GM12878 (cell line): Measurements from ENCODE around the gene SMARCAL1. TPM values are rescaled to one million over a fixed set of nuclear protein-coding genes. Genes with fewer than 3 reads are reported as not detected.

Source experiments
- ATAC-seq: fragments of 200-7000 bp; cut with Tn5 transposase; 3 replicates; pipeline ENCODE4 v1.9.1; 2020; ENCODE audit warnings: mild to moderate bottlenecking, moderate library complexity
- BruUV-seq: library from RNA; stranded (reverse); fragments of 400-500 nt; replicated peaks from 2 replicates; lab custom pipeline; 2021; lab: Mats Ljungman, UMichigan
- CTCF ChIA-PET: fragments of 300-600 bp; sonication (Branson Sonifier 250); formaldehyde crosslinking; extraction: SDS; loops from one replicate; lab custom pipeline; 2021; ENCODE audit warnings: inconsistent platforms; lab: Yijun Ruan, JAX
- POLR2A ChIA-PET: fragments of 350-600 bp; formaldehyde crosslinking; extraction: SDS; loops from one replicate; lab custom pipeline; 2021; ENCODE audit warnings: inconsistent platforms; lab: Charles Lee
- RAD21 ChIA-PET: fragments of 300-600 bp; sonication (Branson Sonifier 250); formaldehyde crosslinking; loops from one replicate; lab custom pipeline; 2023; ENCODE audit warnings: antibody characterized with exemption; ENCODE audit not compliant: unreplicated experiment; lab: Charles Lee
- SMC1A ChIA-PET: fragments of 300-600 bp; sonication (Branson Sonifier 250); formaldehyde crosslinking; loops from one replicate; lab custom pipeline; 2023; ENCODE audit not compliant: unreplicated experiment, uncharacterized antibody; lab: Charles Lee
- DNase-seq: peaks from one replicate; pipeline ENCODE4 v3.0.0-alpha.2; 2011; ENCODE audit warnings: low read depth, low spot score
- FAIRE-seq: peaks from 3 replicates; lab custom pipeline; 2011; peaks lifted over from hg19 to GRCh38; lab: Jason Lieb, UNC
- H2AFZ ChIP-seq: 2 replicates; pipeline ENCODE4 v1.6.0; 2011; ENCODE audit warnings: low read depth, low read length, control low read depth; ENCODE audit not compliant: control insufficient read depth
- H3K27ac ChIP-seq: 2 replicates; pipeline ENCODE4 v1.5.1; 2011; ENCODE audit warnings: control low read depth; ENCODE audit not compliant: control insufficient read depth, insufficient read depth
- H3K27me3 ChIP-seq, 2 experiments: replicated peaks in 1 of 2; 2 replicates each; pipeline versions ENCODE4 v1.6.0 to v1.6.1; 2011; ENCODE audit warnings: low read length in 1 of 2; ENCODE audit not compliant: control insufficient read depth in 2 of 2, insufficient read depth in 2 of 2
- H3K36me3 ChIP-seq, 2 experiments: 2 replicates each; pipeline ENCODE4 v1.5.1; 2011; ENCODE audit warnings: low read length in 1 of 2; ENCODE audit not compliant: control insufficient read depth in 2 of 2, insufficient read depth in 2 of 2
- H3K4me1 ChIP-seq: 2 replicates; pipeline ENCODE4 v1.6.1; 2011; ENCODE audit warnings: mild to moderate bottlenecking, low read length, moderate library complexity, mixed read lengths; ENCODE audit not compliant: control insufficient read depth, insufficient read depth
- H3K4me2 ChIP-seq: 2 replicates; pipeline ENCODE4 v1.6.0; 2011; ENCODE audit warnings: control low read depth; ENCODE audit not compliant: control insufficient read depth, insufficient read depth
- H3K4me3 ChIP-seq: fragments of 200-600 bp; sonication (generic); 2 replicates; pipeline ENCODE4 v1.5.1; 2016
- H3K79me2 ChIP-seq: 2 replicates; pipeline ENCODE4 v1.6.0; 2011; ENCODE audit warnings: low read length; ENCODE audit not compliant: control insufficient read depth, insufficient read depth
- H3K9ac ChIP-seq: 2 replicates; pipeline ENCODE4 v1.8.0; 2011; ENCODE audit warnings: low read length, control low read depth, mixed read lengths; ENCODE audit not compliant: control insufficient read depth, insufficient read depth
- H3K9me3 ChIP-seq: replicated peaks from 3 replicates; pipeline ENCODE4 v1.5.1; 2011; ENCODE audit warnings: mild to moderate bottlenecking, low read length; ENCODE audit not compliant: control insufficient read depth, insufficient read depth
- H4K20me1 ChIP-seq: 2 replicates; pipeline ENCODE4 v1.6.0; 2011; ENCODE audit not compliant: control insufficient read depth, insufficient read depth
- BACH1 ChIP-seq: fragments of 450-650 bp; IDR thresholded peaks from 2 replicates; pipeline ENCODE4 v1.6.1; 2017; ENCODE audit warnings: mild to moderate bottlenecking, borderline replicate concordance
- BHLHE40 ChIP-seq, 2 experiments: fragments of 450-650 bp in 1 of 2; IDR thresholded peaks; 2 replicates each; pipeline ENCODE4 v1.6.1; 2011 to 2017; ENCODE audit warnings: low read depth in 2 of 2, borderline replicate concordance in 1 of 2, improper control_type of control experiment in 1 of 2, low read length in 1 of 2, mild to moderate bottlenecking in 1 of 2
- CBFB ChIP-seq: IDR thresholded peaks from 2 replicates; pipeline ENCODE4 v1.6.1; 2016; ENCODE audit warnings: antibody characterized with exemption, low read depth
- CEBPB ChIP-seq, 2 experiments: fragments of 150-350 bp in 1 of 2; IDR thresholded peaks; 2 replicates each; pipeline ENCODE4 v1.6.1; 2012 to 2014; ENCODE audit warnings: low read depth in 2 of 2, low read length in 2 of 2, borderline replicate concordance in 1 of 2, inconsistent platforms in 1 of 2
- DPF2 ChIP-seq: fragments of 450-650 bp; IDR thresholded peaks from 2 replicates; pipeline ENCODE4 v1.6.1; 2017; ENCODE audit warnings: mild to moderate bottlenecking
- EZH2 ChIP-seq: IDR thresholded peaks from 2 replicates; pipeline ENCODE4 v1.6.1; 2012; ENCODE audit warnings: low read depth, mild to moderate bottlenecking, control low read depth, inconsistent platforms, low read length, borderline replicate concordance; ENCODE audit not compliant: control insufficient read depth
- IKZF2 ChIP-seq, 2 experiments: fragments of 450-650 bp; IDR thresholded peaks; 2 replicates each; pipeline ENCODE4 v1.6.1; 2017; ENCODE audit warnings: mild to moderate bottlenecking in 2 of 2, moderate library complexity in 2 of 2
- MEF2B ChIP-seq: fragments of 450-650 bp; IDR thresholded peaks from 2 replicates; pipeline ENCODE4 v1.6.1; 2018; ENCODE audit warnings: mild to moderate bottlenecking, moderate library complexity; ENCODE audit not compliant: partially characterized antibody, poor library complexity, severe bottlenecking
- MXI1 ChIP-seq: fragments of 150-350 bp; IDR thresholded peaks from 2 replicates; pipeline ENCODE4 v1.6.1; 2011; ENCODE audit warnings: low read depth, mild to moderate bottlenecking, inconsistent platforms, low read length, improper control_type of control experiment
- PML ChIP-seq: IDR thresholded peaks from 2 replicates; pipeline ENCODE4 v1.6.1; 2012; ENCODE audit warnings: low read length, inconsistent platforms
- POLR2AphosphoS5 ChIP-seq: IDR thresholded peaks from 2 replicates; pipeline ENCODE4 v1.6.1; 2011; ENCODE audit warnings: mild to moderate bottlenecking, low read length, inconsistent platforms
- RAD51 ChIP-seq: fragments of 450-650 bp; IDR thresholded peaks from 2 replicates; pipeline ENCODE4 v1.6.1; 2016; ENCODE audit warnings: moderate library complexity, mild to moderate bottlenecking, inconsistent platforms
- RB1 ChIP-seq: fragments of 450-650 bp; formaldehyde crosslinking; IDR thresholded peaks from 2 replicates; pipeline ENCODE4 v1.6.1; 2017; ENCODE audit warnings: mild to moderate bottlenecking, borderline replicate concordance
- RELA ChIP-seq: fragments of 450-650 bp; IDR thresholded peaks from 2 replicates; pipeline ENCODE4 v1.8.0; 2014; ENCODE audit warnings: borderline replicate concordance; ENCODE audit not compliant: partially characterized antibody
- SIN3A ChIP-seq: IDR thresholded peaks from 2 replicates; pipeline ENCODE4 v1.6.1; 2012; ENCODE audit warnings: low read depth, low read length, improper control_type of control experiment
- SMAD5 ChIP-seq: IDR thresholded peaks from 2 replicates; pipeline ENCODE4 v1.6.1; 2016; ENCODE audit warnings: antibody characterized with exemption, low read depth
- SMC3 ChIP-seq: IDR thresholded peaks from 2 replicates; pipeline ENCODE4 v1.6.1; 2011; ENCODE audit warnings: low read length, improper control_type of control experiment, borderline replicate concordance
- TBL1XR1 ChIP-seq: IDR thresholded peaks from 2 replicates; pipeline ENCODE4 v1.6.1; 2012; ENCODE audit warnings: low read depth, low read length, improper control_type of control experiment
- TCF12 ChIP-seq: IDR thresholded peaks from 2 replicates; pipeline ENCODE4 v1.6.1; 2011; ENCODE audit warnings: low read depth, mild to moderate bottlenecking, low read length
- WGBS: methylation state at CpG from one replicate; pipeline ENCODE4 v1.1.6; 2016; ENCODE audit warnings: low lambda C conversion rate; ENCODE audit not compliant: insufficient replicate concordance, insufficient coverage; ENCODE audit errors: missing lambda C conversion rate; 5-methylcytosine and 5-hydroxymethylcytosine counted together
- in situ Hi-C: fragments of 300-500 bp; cut with MboI; formaldehyde crosslinking; loops from 9 replicates; pipeline ENCODE4 v1.14.3; 2018; ENCODE audit warnings: mixed read lengths
- intact Hi-C: fragments of 100-400 bp; cut with micrococcal nuclease; formaldehyde crosslinking; loops from one replicate; pipeline ENCODE4 v1.14.2; 2022; ENCODE audit not compliant: unreplicated experiment
- polyA plus RNA-seq, 11 experiments: library from polyadenylated mRNA; depleted of rRNA in 4 of 11; unstranded in 6 of 11; stranded (reverse) in 5 of 11; fragments of >200 nt; fragmentation: Nextera tagmentation in 4 of 11; fragmentation: Illumina TruSeq in 1 of 11; extraction: Ambion mirVana in 4 of 11; extraction: Trizol in 1 of 11; gene quantifications; 1 replicate in 1 of 11; 2 replicates in 10 of 11; pipeline versions ENCODE4 v1.2.1 to v1.2.3, GENCODE V29; 2011 to 2016; ENCODE audit warnings: inconsistent platforms in 2 of 11, missing spikeins in 2 of 11, low read depth in 1 of 11
- total RNA-seq, 4 experiments: library from RNA; depleted of rRNA in 3 of 4; stranded (reverse); fragments of >200 nt in 3 of 4; fragmentation: Illumina TruSeq in 1 of 4; extraction: Trizol in 1 of 4; gene quantifications; 2 replicates each; pipeline versions ENCODE4 v1.2.1 to v1.2.3, GENCODE V29; 2013 to 2021

SMARCAL1 gene
- total and polyA plus RNA-seq, 10 of the 15 experiments (the other 5 are each of a cell fraction or from before 2014, with no cell fraction given): 10.8 to 32.9 (median 21.8) TPM

DNA sequence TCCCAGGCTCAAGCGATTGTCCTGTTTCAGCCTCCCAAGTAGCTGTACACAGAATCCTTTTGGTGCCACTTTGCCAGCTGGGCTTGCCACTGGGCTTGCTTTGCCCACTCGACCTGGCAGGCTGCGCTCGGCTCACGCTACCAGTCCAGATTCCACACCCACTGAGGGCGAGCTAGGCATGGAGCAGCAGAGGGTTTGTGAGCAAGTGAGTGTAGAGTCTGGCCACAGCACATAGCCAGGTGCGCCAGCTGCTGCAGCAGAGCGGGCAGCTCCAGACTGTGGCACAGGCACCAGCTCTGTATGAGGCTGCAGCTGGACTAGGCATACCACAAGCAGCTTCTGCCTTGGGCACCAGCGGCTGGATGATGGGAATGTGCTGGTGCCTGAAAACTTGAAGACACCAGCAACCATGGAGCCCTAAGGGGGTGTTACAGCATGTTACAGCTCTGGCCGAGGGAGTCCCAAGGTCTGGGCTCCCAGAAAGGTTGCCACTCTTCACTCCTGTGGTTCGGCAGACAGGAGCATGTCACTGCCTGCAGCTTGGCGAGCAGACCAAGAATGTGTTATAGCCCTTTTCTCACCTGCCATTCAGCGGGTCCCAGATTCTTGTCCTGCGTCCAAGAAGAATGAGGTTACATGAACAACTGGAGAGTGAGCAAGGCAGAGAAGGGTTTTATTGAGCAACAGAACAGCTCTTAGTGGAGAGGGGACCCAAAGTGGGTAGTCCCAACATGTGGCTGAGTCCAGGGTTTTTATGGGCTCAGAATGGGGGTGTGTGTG, 12.9 kb downstream of the SMARCAL1 start:
- DNase-seq: no peak
- POLR2A ChIA-PET: no interaction called here
- H3K36me3 ChIP-seq: peaks cover 10 to 46% of the 10 kb centered on the region in 2 experiments

GRCh38 chr2:216426166-216426777, 14.0 kb downstream of the SMARCAL1 start:
- BruUV-seq: no TSS peak
- H3K36me3 ChIP-seq: peaks cover 10 to 47% of the 10 kb centered on the region in 2 experiments
- no peaks in the 10 kb centered on the region for H4K20me1 ChIP-seq
- intact Hi-C loops: no loop called here
- ChIA-PET POLR2A (no interaction called here), SMC1A (interaction anchor here (0.7 to 1.1 kb wide), 2 partner anchors 9 to 211 kb away, joined by 3 to 4 read pairs; no protein-coding TSS in a partner anchor), RAD21 (no interaction called here), CTCF (no interaction called here)
- DNase-seq: no peak
- ATAC-seq: no peak
- H3K27ac ChIP-seq: no peak overlapping the region
- H3K27me3 ChIP-seq: no peaks in the 10 kb centered on the region
- no peak overlapping the region for H3K9ac ChIP-seq
- in situ Hi-C loops: no loop called here
- H3K4me1 ChIP-seq: no peaks in the 10 kb centered on the region
- no peak overlapping the region for H3K4me2 ChIP-seq
- no peak overlapping the region for H2AFZ ChIP-seq
- TF ChIP-seq RAD51 (no peak), SIN3A (no peak), PML (no peak), MXI1 (no peak), CEBPB (IDR thresholded peaks at IDR 0.05; ENCODE audit: borderline replicate concordance in 1 of 2, low read depth in 2 of 2, low read length in 2 of 2) (no peak), RB1 (no peak), SMC3 (no peak), SMAD5 (no peak), POLR2AphosphoS5 (no peak)
- H3K4me3 ChIP-seq: no peak overlapping the region
- 100% methylated on average over 2 of the region's 2 CpGs for WGBS
- H3K79me2 ChIP-seq: no peaks in the 10 kb centered on the region
- no peak for FAIRE-seq
- H3K9me3 ChIP-seq: peaks cover 6% of the 10 kb centered on the region; the same call in 2 of the 3 replicates

More for the DNA sequence above, 12.9 kb downstream of the SMARCAL1 start:
- H3K9ac ChIP-seq: no peak overlapping the region
- no peaks in the 10 kb centered on the region for H3K27me3 ChIP-seq
- FAIRE-seq: no peak
- no peak for TF ChIP-seq TBL1XR1
- TF ChIP-seq MEF2B: no peak
- no peak for TF ChIP-seq BHLHE40 (IDR thresholded peaks at IDR 0.05; ENCODE audit: borderline replicate concordance in 1 of 2, low read depth in 2 of 2, low read length in 1 of 2)
- TF ChIP-seq BACH1: no peak
- TF ChIP-seq CBFB: no peak
- TF ChIP-seq RELA: no peak
- no peak for TF ChIP-seq POLR2AphosphoS5
- no peak for TF ChIP-seq TCF12
- no peak for TF ChIP-seq DPF2
- no peak for TF ChIP-seq IKZF2 (IDR thresholded peaks at IDR 0.05)
- no peak for TF ChIP-seq EZH2
- RAD21 ChIA-PET: interaction anchor here (1.6 kb wide), 1 partner anchor 21 kb away, joined by 4 read pairs; no protein-coding TSS in a partner anchor
- no peak overlapping the region for H3K4me3 ChIP-seq
- H2AFZ ChIP-seq: no peak overlapping the region
- H4K20me1 ChIP-seq: no peaks in the 10 kb centered on the region
- in situ Hi-C loops: no loop called here
- SMC1A ChIA-PET: interaction anchor here (1.1 kb wide), 1 partner anchor 24 kb away, joined by 3 read pairs; no protein-coding TSS in a partner anchor
- no peak overlapping the region for H3K4me2 ChIP-seq
- no TSS peak for BruUV-seq
- ATAC-seq: no peak
- peaks cover 6% of the 10 kb centered on the region; the same call in 2 of the 3 replicates for H3K9me3 ChIP-seq
- no peaks in the 10 kb centered on the region for H3K4me1 ChIP-seq
- CTCF ChIA-PET: no interaction called here
- H3K27ac ChIP-seq: no peak overlapping the region
- WGBS: 94% methylated on average over 14 of the region's 14 CpGs
- intact Hi-C loops: no loop called here
- no peaks in the 10 kb centered on the region for H3K79me2 ChIP-seq
